Smooth muscle cell (in vitro differentiated cells): ENCODE data around the gene DPP8. TPM values are rescaled to one million over a fixed set of nuclear protein-coding genes. Genes with fewer than 3 reads are reported as not detected.

ENCODE experiments used
- DNase-seq: peaks from one replicate; lab custom pipeline; 2025; ENCODE audit not compliant: unreplicated experiment; lab: John Stamatoyannopoulos, UW
- H2AFZ ChIP-seq: fragments of 200-600 bp; sonication (generic); 2 replicates; pipeline ENCODE4 v1.6.0; 2016; ENCODE audit warnings: antibody characterized with exemption, low read depth, mild to moderate bottlenecking
- H3F3A ChIP-seq: fragments of 200-600 bp; sonication (generic); 2 replicates; pipeline ENCODE4 v1.6.0; 2017; ENCODE audit warnings: antibody characterized with exemption, low read depth
- H3K27ac ChIP-seq: fragments of 200-600 bp; sonication (generic); 2 replicates; pipeline ENCODE4 v1.5.1; 2016; ENCODE audit warnings: low read depth, mild to moderate bottlenecking
- H3K27me3 ChIP-seq: fragments of 200-600 bp; sonication (generic); 2 replicates; pipeline ENCODE4 v1.6.1; 2016; ENCODE audit warnings: low read depth, mild to moderate bottlenecking
- H3K36me3 ChIP-seq: fragments of 200-600 bp; sonication (generic); 2 replicates; pipeline ENCODE4 v1.5.1; 2016; ENCODE audit warnings: low read depth
- H3K4me1 ChIP-seq: fragments of 200-600 bp; sonication (generic); 2 replicates; pipeline ENCODE4 v1.5.1; 2016; ENCODE audit warnings: low read depth
- H3K4me2 ChIP-seq: fragments of 200-600 bp; sonication (generic); 2 replicates; pipeline ENCODE4 v1.6.0; 2016; ENCODE audit warnings: mild to moderate bottlenecking
- H3K4me3 ChIP-seq: fragments of 200-600 bp; sonication (generic); 2 replicates; pipeline ENCODE4 v1.5.1; 2016; ENCODE audit warnings: mild to moderate bottlenecking
- H3K79me2 ChIP-seq: fragments of 200-600 bp; sonication (generic); 2 replicates; pipeline ENCODE4 v1.6.0; 2016; ENCODE audit warnings: low read depth, mild to moderate bottlenecking
- H3K9ac ChIP-seq: fragments of 200-600 bp; sonication (generic); 2 replicates; pipeline ENCODE4 v1.6.0; 2016; ENCODE audit warnings: low read depth
- H3K9me3 ChIP-seq: fragments of 200-600 bp; sonication (generic); replicated peaks from 2 replicates; pipeline ENCODE4 v1.5.1; 2016; ENCODE audit warnings: low read depth
- H4K20me1 ChIP-seq: fragments of 200-600 bp; sonication (generic); 2 replicates; pipeline ENCODE4 v1.6.0; 2016; ENCODE audit warnings: low read depth
- WGBS: methylation state at CpG from one replicate; pipeline ENCODE4 v1.1.7; 2016; ENCODE audit warnings: low lambda C conversion rate; 5-methylcytosine and 5-hydroxymethylcytosine counted together
- polyA plus RNA-seq: library from polyadenylated mRNA; unstranded; fragments of >200 nt; fragmentation: Nextera tagmentation; extraction: Ambion mirVana; gene quantifications from 2 replicates; pipeline ENCODE4 v1.2.1, GENCODE V29; 2016
- total RNA-seq: library from RNA; depleted of rRNA; stranded (reverse); fragments of >200 nt; gene quantifications from 2 replicates; pipeline ENCODE4 v1.2.3, GENCODE V29; 2014
- TF ChIP-seq, protein P1 (sequence below): fragments of 200-600 bp; sonication (generic); IDR thresholded peaks from 2 replicates; pipeline ENCODE4 v1.5.1; 2017; ENCODE audit warnings: borderline replicate concordance, mild to moderate bottlenecking, antibody characterized with exemption; ENCODE audit not compliant: insufficient read depth, poor library complexity, severe bottlenecking

DPP8 gene
- total and polyA plus RNA-seq, 2 experiments from 2014 or later = 30.2 to 30.8 TPM

DNA sequence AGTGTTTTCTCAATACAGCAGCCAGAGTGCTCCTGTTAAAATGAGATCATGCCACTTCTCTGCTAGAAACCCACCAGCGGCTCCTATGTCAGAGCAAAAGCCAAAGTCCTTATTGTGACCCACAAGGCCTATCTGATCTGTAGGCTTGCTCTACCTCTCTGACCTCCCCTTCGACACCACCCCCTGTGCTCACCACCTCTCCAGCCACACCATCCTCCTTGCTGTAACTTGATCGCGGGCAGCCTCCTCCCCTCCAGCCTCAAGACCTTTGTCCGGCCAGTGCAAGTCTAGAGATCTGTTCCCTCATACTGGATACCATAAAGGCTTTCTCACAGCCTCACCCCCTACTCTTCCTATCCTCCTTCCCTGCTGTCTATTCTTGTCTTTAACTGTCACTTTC lies 92.8 kb downstream of the DPP8 start:
- Histone ChIP-seq H3K9ac (no peak overlapping the region), H3K9me3 (no peaks in the 10 kb centered on the region), H3K4me2 (no peak overlapping the region), H3K4me1 (peaks cover 20% of the 10 kb centered on the region), H3K27me3 (no peaks in the 10 kb centered on the region), H4K20me1 (no peaks in the 10 kb centered on the region), H3F3A (peaks cover 23% of the 10 kb centered on the region), H3K36me3 (no peaks in the 10 kb centered on the region), H3K27ac (no peak overlapping the region), H3K79me2 (peaks cover 6% of the 10 kb centered on the region), H2AFZ (no peak overlapping the region), H3K4me3 (no peak overlapping the region)
- DNase-seq = no peak
- TF ChIP-seq, protein P1, sequence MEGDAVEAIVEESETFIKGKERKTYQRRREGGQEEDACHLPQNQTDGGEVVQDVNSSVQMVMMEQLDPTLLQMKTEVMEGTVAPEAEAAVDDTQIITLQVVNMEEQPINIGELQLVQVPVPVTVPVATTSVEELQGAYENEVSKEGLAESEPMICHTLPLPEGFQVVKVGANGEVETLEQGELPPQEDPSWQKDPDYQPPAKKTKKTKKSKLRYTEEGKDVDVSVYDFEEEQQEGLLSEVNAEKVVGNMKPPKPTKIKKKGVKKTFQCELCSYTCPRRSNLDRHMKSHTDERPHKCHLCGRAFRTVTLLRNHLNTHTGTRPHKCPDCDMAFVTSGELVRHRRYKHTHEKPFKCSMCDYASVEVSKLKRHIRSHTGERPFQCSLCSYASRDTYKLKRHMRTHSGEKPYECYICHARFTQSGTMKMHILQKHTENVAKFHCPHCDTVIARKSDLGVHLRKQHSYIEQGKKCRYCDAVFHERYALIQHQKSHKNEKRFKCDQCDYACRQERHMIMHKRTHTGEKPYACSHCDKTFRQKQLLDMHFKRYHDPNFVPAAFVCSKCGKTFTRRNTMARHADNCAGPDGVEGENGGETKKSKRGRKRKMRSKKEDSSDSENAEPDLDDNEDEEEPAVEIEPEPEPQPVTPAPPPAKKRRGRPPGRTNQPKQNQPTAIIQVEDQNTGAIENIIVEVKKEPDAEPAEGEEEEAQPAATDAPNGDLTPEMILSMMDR = no peak
- 83% methylated on average over 5 of the region's 5 CpGs for WGBS

DNA sequence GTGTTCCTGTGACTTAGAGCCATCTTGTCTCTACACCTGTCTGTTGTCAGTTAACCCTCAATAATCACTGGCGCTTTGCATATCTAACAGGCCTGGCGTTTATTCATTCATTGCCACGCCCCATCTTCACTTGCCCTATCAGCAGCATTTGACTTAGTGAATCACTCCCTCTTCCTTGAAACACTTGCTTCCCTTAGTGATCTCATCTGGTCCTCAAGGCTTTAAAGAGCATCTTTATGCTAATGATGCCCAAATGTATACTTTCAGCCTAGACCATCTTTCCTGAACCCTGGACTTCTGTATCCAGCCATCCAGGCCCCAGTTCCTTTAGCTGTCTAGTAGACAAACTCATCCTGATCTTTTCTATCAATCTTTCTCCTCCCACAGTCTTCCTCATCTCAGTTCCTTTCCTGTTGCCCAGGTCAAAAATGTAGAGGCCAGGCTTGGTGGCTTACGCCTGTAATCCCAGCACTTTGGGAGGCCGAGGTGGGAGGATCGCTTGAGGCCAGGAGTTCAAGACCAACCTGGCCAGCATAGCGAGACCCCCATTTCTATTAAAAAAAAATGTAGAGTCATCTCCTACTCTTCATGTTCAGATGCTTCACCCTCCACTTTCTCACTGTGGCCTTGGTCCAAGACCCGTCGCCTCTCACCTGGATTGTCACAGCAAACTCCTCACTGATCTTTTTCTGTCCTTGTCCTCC lies 93.4 kb downstream of the DPP8 start:
- H3K4me1 ChIP-seq = peaks cover 22% of the 10 kb centered on the region
- no peak for DNase-seq
- H3K27me3 ChIP-seq = no peaks in the 10 kb centered on the region
- H3K27ac ChIP-seq = no peak overlapping the region
- H3F3A ChIP-seq = peaks cover 23% of the 10 kb centered on the region
- no peaks in the 10 kb centered on the region for H4K20me1 ChIP-seq
- TF ChIP-seq, protein P1 = no peak
- no peak overlapping the region for H3K4me3 ChIP-seq
- H2AFZ ChIP-seq = no peak overlapping the region
- WGBS = 94% methylated on average over 9 of the region's 9 CpGs
- H3K79me2 ChIP-seq = peaks cover 11% of the 10 kb centered on the region
- H3K4me2 ChIP-seq = no peak overlapping the region
- no peaks in the 10 kb centered on the region for H3K9me3 ChIP-seq
- no peak overlapping the region for H3K9ac ChIP-seq
- H3K36me3 ChIP-seq = no peaks in the 10 kb centered on the region

DNA sequence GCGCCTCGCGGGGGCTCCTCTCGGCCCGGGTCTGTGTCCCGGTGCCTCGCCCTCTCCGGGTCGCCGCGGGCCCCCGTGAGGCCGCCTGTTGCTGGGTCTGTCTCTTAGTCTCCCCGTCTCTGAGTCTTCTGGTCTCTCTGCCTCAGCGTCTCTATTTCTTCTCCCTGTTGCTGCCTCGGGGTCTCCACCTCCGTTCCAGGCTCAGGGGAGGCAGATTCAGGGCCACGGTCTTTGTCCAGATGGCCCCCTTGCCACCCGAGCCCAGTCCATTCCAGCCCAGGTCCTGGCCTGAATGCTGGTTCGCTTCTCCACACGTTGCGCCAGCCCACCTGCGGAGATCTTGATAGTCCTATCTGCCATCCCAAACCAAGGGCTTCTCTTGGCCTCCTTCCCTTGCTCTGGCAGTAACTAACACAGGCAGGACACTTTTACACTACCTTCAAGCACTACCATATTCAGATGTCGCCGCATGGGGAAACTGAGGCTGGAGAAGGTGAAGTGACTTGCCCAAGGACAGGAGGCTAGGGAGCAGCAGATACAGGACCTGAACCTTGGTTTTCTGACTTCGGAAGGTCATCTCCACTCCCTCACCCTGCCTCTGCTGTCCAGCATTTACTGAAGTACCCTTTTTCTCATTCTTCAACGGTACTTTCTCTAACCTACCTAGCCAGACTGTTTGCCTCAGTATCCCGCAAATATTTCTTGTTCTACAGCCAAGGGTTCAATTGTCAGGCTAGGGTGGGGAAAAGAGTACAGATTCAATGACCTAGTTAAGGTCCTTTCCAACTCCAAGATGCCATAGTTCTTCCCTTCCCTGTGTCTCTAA lies 94.1 kb downstream of the DPP8 start:
- DNase-seq = no peak
- H3K27ac ChIP-seq = no peak overlapping the region
- H3K36me3 ChIP-seq = no peaks in the 10 kb centered on the region
- no peaks in the 10 kb centered on the region for H3K27me3 ChIP-seq
- WGBS = 21% methylated on average over 27 of the region's 28 CpGs
- TF ChIP-seq, protein P1 = no peak
- peak overlapping the region; percentile 86 for H2AFZ ChIP-seq
- H4K20me1 ChIP-seq = no peaks in the 10 kb centered on the region
- peak overlapping the region; percentile 90 for H3K4me2 ChIP-seq
- H3K4me3 ChIP-seq = peak overlapping the region; percentile 50
- peaks cover 19% of the 10 kb centered on the region for H3K79me2 ChIP-seq
- peaks cover 23% of the 10 kb centered on the region for H3F3A ChIP-seq
- H3K9ac ChIP-seq = peak overlapping the region; percentile 47
- peaks cover 27% of the 10 kb centered on the region for H3K4me1 ChIP-seq
- H3K9me3 ChIP-seq = no peaks in the 10 kb centered on the region
